ENCODE measurements around the gene NSUN2. TPM values are rescaled to one million over a fixed set of nuclear protein-coding genes. Genes with fewer than 3 reads are reported as not detected.

The NSUN2 gene
- total RNA-seq, 1 donor from 2014 or later = 93.3 TPM

GRCh38 chr5:6556089-6556801 is 76.6 kb downstream of the NSUN2 start:
- H3K27ac Mint-ChIP-seq = no peak overlapping the region
- CTCF ChIA-PET = no interaction called here
- H3K36me3 Mint-ChIP-seq (ENCODE audit: low read depth) = no peaks in the 10 kb centered on the region
- peaks cover 12% of the 10 kb centered on the region for H3K27me3 Mint-ChIP-seq
- POLR2A ChIA-PET = no interaction called here
- DNase-seq (no peak), ATAC-seq (ENCODE audit: low read depth) (no peak)
- no peaks in the 10 kb centered on the region for H3K4me1 Mint-ChIP-seq
- no peak for TF ChIP-seq CTCF (IDR thresholded peaks at IDR 0.05)
- H3K4me3 Mint-ChIP-seq = no peak overlapping the region
- H3K9me3 Mint-ChIP-seq = no peaks in the 10 kb centered on the region
- intact Hi-C loops (cut with micrococcal nuclease) = no loop called here

GRCh38 chr5:6554812-6555211 is 78.0 kb downstream of the NSUN2 start:
- Mint-ChIP-seq H3K4me1 (no peaks in the 10 kb centered on the region), H3K36me3 (ENCODE audit: low read depth) (no peaks in the 10 kb centered on the region), H3K9me3 (no peaks in the 10 kb centered on the region), H3K27me3 (peaks cover 14% of the 10 kb centered on the region), H3K27ac (no peak overlapping the region), H3K4me3 (no peak overlapping the region)
- intact Hi-C loops (cut with micrococcal nuclease) = no loop called here
- ATAC-seq (ENCODE audit: low read depth) (no peak), DNase-seq (no peak)
- ChIA-PET CTCF (no interaction called here), POLR2A (no interaction called here)
- no peak for TF ChIP-seq CTCF (IDR thresholded peaks at IDR 0.05)

GRCh38 chr5:6553972-6554371 is 78.9 kb downstream of the NSUN2 start:
- ChIA-PET POLR2A (no interaction called here), CTCF (no interaction called here)
- no peaks in the 10 kb centered on the region for H3K9me3 Mint-ChIP-seq
- no peak overlapping the region for H3K27ac Mint-ChIP-seq
- no peaks in the 10 kb centered on the region for H3K36me3 Mint-ChIP-seq (ENCODE audit: low read depth)
- TF ChIP-seq CTCF (IDR thresholded peaks at IDR 0.05) = no peak
- ATAC-seq (ENCODE audit: low read depth) = no peak
- DNase-seq = no peak
- no peaks in the 10 kb centered on the region for H3K4me1 Mint-ChIP-seq
- H3K4me3 Mint-ChIP-seq = no peak overlapping the region
- H3K27me3 Mint-ChIP-seq = peaks cover 14% of the 10 kb centered on the region
- intact Hi-C loops (cut with micrococcal nuclease) = no loop called here

GRCh38 chr5:6552612-6553011 is 80.2 kb downstream of the NSUN2 start:
- H3K27ac Mint-ChIP-seq = no peak overlapping the region
- ChIA-PET CTCF (no interaction called here), POLR2A (no interaction called here)
- peaks cover 3% of the 10 kb centered on the region for H3K9me3 Mint-ChIP-seq
- H3K36me3 Mint-ChIP-seq (ENCODE audit: low read depth) = no peaks in the 10 kb centered on the region
- no peak for DNase-seq
- no peak overlapping the region for H3K4me3 Mint-ChIP-seq
- TF ChIP-seq CTCF (IDR thresholded peaks at IDR 0.05) = no peak
- ATAC-seq (ENCODE audit: low read depth) = no peak
- peaks cover 14% of the 10 kb centered on the region for H3K27me3 Mint-ChIP-seq
- intact Hi-C loops (cut with micrococcal nuclease) = no loop called here
- no peaks in the 10 kb centered on the region for H3K4me1 Mint-ChIP-seq

GRCh38 chr5:6551955-6552313 is 80.9 kb downstream of the NSUN2 start:
- ATAC-seq (ENCODE audit: low read depth) (no peak), DNase-seq (no peak)
- H3K27me3 Mint-ChIP-seq = peaks cover 14% of the 10 kb centered on the region
- ChIA-PET POLR2A (interaction anchor here (0.6 kb wide), 1 partner anchor 71 kb away, joined by 4 read pairs; no protein-coding TSS in a partner anchor), CTCF (no interaction called here)
- no peak overlapping the region for H3K27ac Mint-ChIP-seq
- H3K4me3 Mint-ChIP-seq = no peak overlapping the region
- H3K4me1 Mint-ChIP-seq = no peaks in the 10 kb centered on the region
- intact Hi-C loops (cut with micrococcal nuclease) = no loop called here
- H3K9me3 Mint-ChIP-seq = peaks cover 3% of the 10 kb centered on the region
- no peak for TF ChIP-seq CTCF (IDR thresholded peaks at IDR 0.05)
- no peaks in the 10 kb centered on the region for H3K36me3 Mint-ChIP-seq (ENCODE audit: low read depth)
